Bronchial epithelial cell (primary cell): Measurements from ENCODE around the gene THAP8. TPM values are rescaled to one million over a fixed set of nuclear protein-coding genes. Genes with fewer than 3 reads are reported as not detected.

ENCODE experiments used
- DNase-seq: peaks from one replicate; pipeline ENCODE4 v3.0.0-alpha.2; 2010; ENCODE audit warnings: low read depth
- FAIRE-seq: peaks from 2 replicates; lab custom pipeline; 2011; peaks lifted over from hg19 to GRCh38; lab: Jason Lieb, UNC
- H3K27me3 ChIP-seq: 2 replicates; pipeline ENCODE4 v1.5.1; 2011; ENCODE audit warnings: low read length; ENCODE audit not compliant: control insufficient read depth, insufficient read depth
- H3K36me3 ChIP-seq: 2 replicates; pipeline ENCODE4 v1.5.1; 2011; ENCODE audit warnings: low read length; ENCODE audit not compliant: control insufficient read depth, insufficient read depth
- H3K4me3 ChIP-seq: 2 replicates; pipeline ENCODE4 v1.5.1; 2011; ENCODE audit warnings: mild to moderate bottlenecking, low read depth, low read length, control low read depth
- CTCF ChIP-seq: IDR thresholded peaks from 2 replicates; pipeline ENCODE4 v1.5.1; 2011; ENCODE audit warnings: mild to moderate bottlenecking, moderate library complexity, low read length, control low read depth, inconsistent platforms; ENCODE audit not compliant: insufficient read depth, severe bottlenecking
- total RNA-seq: library from RNA; depleted of rRNA; stranded (reverse); fragments of >200 nt; gene quantifications from 2 replicates; pipeline ENCODE4 v1.2.1, GENCODE V29; 2014

The THAP8 gene
- total RNA-seq, 1 donor from 2014 or later, result 2.1 TPM

GRCh38 chr19:35996777-35997176, 57.3 kb downstream of the THAP8 start:
- Histone ChIP-seq H3K4me3 (no peak overlapping the region), H3K36me3 (peaks cover 1% of the 10 kb centered on the region), H3K27me3 (no peaks in the 10 kb centered on the region)
- FAIRE-seq (no peak), DNase-seq (no peak)
- TF ChIP-seq CTCF, result no peak

GRCh38 chr19:35995048-35995993, 58.8 kb downstream of the THAP8 start, which contains the start of gene SDHAF1:
Gene SDHAF1, plus strand, starts transcription at chr19:35995188. Its CDS starts 87 bp downstream, at chr19:35995275.
- H3K27me3 ChIP-seq, result no peaks in the 10 kb centered on the region
- DNase-seq (peak; percentile 80), FAIRE-seq (no peak)
- peak within 1 kb of the TSS; percentile 84 for H3K4me3 ChIP-seq
- H3K36me3 ChIP-seq, result peaks cover 1% of the 10 kb centered on the region
- TF ChIP-seq CTCF, result peak; percentile 3

- H3K27me3 ChIP-seq, result no peaks in the 10 kb centered on the region
- H3K36me3 ChIP-seq, result peaks cover 1% of the 10 kb centered on the region
- FAIRE-seq (no peak), DNase-seq (no peak)
- peak; percentile 14 for TF ChIP-seq CTCF
- peak overlapping the region; percentile 84 for H3K4me3 ChIP-seq
These were observed 60.0 kb downstream of the THAP8 start for GRCh38 chr19:35993923-35994598.

GRCh38 chr19:35992907-35993765, 60.9 kb downstream of the THAP8 start:
- DNase-seq, result peak; percentile 71

More at GRCh38 chr19:35992907-35993765, 60.9 kb downstream of the THAP8 start:
- no peak for TF ChIP-seq CTCF
- H3K4me3 ChIP-seq, result no peak overlapping the region
- H3K36me3 ChIP-seq, result peaks cover 1% of the 10 kb centered on the region
- H3K27me3 ChIP-seq, result no peaks in the 10 kb centered on the region
- FAIRE-seq, result no peak
